ENCODE results near the gene ARIH1.
"Not testable (repeated sequence)": the region's sequence is repeated elsewhere in the genome, so short reads cannot be mapped to it uniquely, and the experiment has no call there.

Gene ARIH1

DNA sequence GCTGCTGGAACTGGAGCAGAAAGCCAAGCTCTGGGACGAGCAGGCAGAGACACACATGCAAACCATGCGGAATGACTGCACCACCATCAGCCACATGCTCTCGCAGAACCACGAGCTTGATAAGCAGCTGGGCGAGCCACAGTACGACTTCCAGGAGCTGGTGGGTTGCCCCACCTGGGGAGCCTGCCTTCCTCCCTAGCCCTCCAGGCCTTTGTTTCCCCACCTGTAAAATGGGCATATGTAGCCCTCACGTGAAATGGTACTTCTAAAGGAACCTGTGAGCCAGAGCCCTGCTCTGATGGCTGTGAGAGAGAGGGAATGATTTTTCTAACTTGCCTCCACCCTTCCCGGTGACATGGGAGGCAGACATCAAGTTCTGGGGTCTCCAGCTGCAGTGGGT is 135.7 kb downstream of the ARIH1 start:
- DNase-seq = no peak

- DNase-seq = not testable (repeated sequence)
Observed at GRCh38 chr15:72612324-72612723, 138.2 kb downstream of the ARIH1 start.

GRCh38 chr15:72614810-72615532 is 140.8 kb downstream of the ARIH1 start:
- no peak for DNase-seq

GRCh38 chr15:72615533-72616233 is 141.6 kb downstream of the ARIH1 start:
- not testable (repeated sequence) for DNase-seq

- DNase-seq = no peak
Observed at GRCh38 chr15:72616491-72617210, 142.5 kb downstream of the ARIH1 start.

GRCh38 chr15:72623854-72624253 is 149.7 kb downstream of the ARIH1 start:
- not testable (repeated sequence) for DNase-seq

DNA sequence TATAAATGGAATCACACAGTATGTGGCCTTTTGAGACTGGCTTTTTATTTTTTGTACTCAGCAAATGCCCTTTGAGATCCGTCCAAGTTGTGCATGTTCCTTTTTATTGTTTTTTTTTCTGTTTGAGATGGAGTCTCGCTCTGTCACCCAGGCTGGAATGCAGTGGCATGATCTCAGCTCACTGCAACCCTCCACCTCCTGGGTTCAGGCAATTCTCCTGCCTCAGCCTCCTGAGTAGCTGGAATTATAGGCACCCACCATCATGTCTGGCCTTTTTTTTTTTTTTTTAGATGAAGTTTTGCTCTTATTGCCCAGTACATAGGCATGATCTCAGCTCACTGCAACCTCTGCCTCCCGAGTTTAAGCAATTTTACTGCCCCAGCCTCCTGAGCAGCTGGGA is 152.0 kb downstream of the ARIH1 start:
- not testable (repeated sequence) for DNase-seq

- not testable (repeated sequence) for DNase-seq
Observed at GRCh38 chr15:72628249-72629067, 154.3 kb downstream of the ARIH1 start.

GRCh38 chr15:72629068-72629570 is 155.0 kb downstream of the ARIH1 start:
- DNase-seq = not testable (repeated sequence)

GRCh38 chr15:72636519-72637282 is 162.6 kb downstream of the ARIH1 start:
- DNase-seq = not testable (repeated sequence)

GRCh38 chr15:72639759-72640483 is 165.8 kb downstream of the ARIH1 start:
- not testable (repeated sequence) for DNase-seq

DNA sequence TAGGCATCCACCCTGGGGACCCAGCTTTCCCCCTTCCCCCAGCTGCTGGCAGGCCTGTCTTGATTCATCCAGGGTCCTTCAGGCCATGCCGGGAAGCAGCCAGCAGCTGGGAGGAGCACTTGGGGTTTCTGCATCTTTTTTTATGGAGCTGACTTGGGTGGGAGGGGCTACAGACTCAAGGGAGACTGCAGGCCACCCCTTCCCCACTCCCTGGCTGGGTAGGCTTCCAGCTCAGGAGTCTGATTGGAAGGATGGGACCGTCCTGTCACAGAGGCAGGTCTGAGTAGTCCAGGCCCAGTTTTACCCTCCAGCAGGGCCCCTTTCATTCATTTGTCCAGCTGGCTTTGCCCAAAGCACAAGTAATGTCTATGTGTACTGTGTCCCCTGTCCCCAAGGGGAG is 168.1 kb downstream of the ARIH1 start:
- not testable (repeated sequence) for DNase-seq

GRCh38 chr15:72648631-72649253 is 174.6 kb downstream of the ARIH1 start:
- not testable (repeated sequence) for DNase-seq
